ENCODE measurements around the gene EEPD1.

DNA sequence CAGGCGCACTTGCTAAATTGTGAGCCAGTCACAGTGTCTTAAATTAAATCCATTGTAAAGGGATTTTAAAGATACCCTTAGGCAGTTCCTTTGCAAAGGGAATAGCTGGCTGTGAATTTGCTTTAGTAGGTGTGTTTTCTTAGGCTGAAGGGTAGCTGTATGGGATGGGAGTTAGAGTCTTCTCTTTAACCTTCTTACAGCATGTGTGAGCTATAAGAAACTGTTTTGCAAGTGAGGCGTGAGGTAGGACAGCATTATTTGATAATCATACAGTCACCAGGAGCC lies 5.2 kb downstream of the EEPD1 start:
- no peak for TF ChIP-seq SP1 (IDR thresholded peaks at IDR 0.05)
- no peak for TF ChIP-seq L3MBTL2 (conservative IDR thresholded peaks at IDR 0.05)
- TF ChIP-seq SUZ12 (IDR thresholded peaks at IDR 0.05), result no peak
- no peak for TF ChIP-seq TARDBP (IDR thresholded peaks at IDR 0.05)
- TF ChIP-seq NFRKB (IDR thresholded peaks at IDR 0.05), result no peak
- TF ChIP-seq PKNOX1 (IDR thresholded peaks at IDR 0.05), result no peak
- no peak for TF ChIP-seq FOXA1 (IDR thresholded peaks at IDR 0.05)
- no peak for TF ChIP-seq LEF1 (IDR thresholded peaks at IDR 0.05; ENCODE audit: borderline replicate concordance)
- TF ChIP-seq ZNF384 (IDR thresholded peaks at IDR 0.05), result no peak
- no peak for TF ChIP-seq BHLHE40 (IDR thresholded peaks at IDR 0.05; ENCODE audit: borderline replicate concordance)
- no peak for TF ChIP-seq HDGF (IDR thresholded peaks at IDR 0.05; ENCODE audit: borderline replicate concordance)
- TF ChIP-seq FOXM1 (IDR thresholded peaks at IDR 0.05; ENCODE audit: borderline replicate concordance), result no peak

Measured in HEK293T (cell line).